T-helper 1 cell treated with Interleukin-12 subunit alpha and Interleukin-12 subunit beta and Interleukin-4 antibody, amounts not matched to agents 30 μg/mL and 1 μg/mL, for 36 hours (primary cell): ENCODE measurements around the gene GLIS2.
"Not testable (repeated sequence)": the region's sequence is repeated elsewhere in the genome, so short reads cannot be mapped to it uniquely, and the experiment has no call there.

Experiments used
- H3K27ac Mint-ChIP-seq: one replicate; pipeline ENCODE4 v1.8.0; 2021; ENCODE audit warnings: mild to moderate bottlenecking, mixed read lengths
- H3K27me3 Mint-ChIP-seq: one replicate; pipeline ENCODE4 v1.8.0; 2021; ENCODE audit warnings: low read depth, mixed read lengths
- H3K36me3 Mint-ChIP-seq: one replicate; pipeline ENCODE4 v1.8.0; 2021; ENCODE audit warnings: low read depth, mixed read lengths
- H3K4me1 Mint-ChIP-seq: one replicate; pipeline ENCODE4 v1.8.0; 2021; ENCODE audit warnings: low read depth, mixed read lengths
- H3K4me3 Mint-ChIP-seq: one replicate; pipeline ENCODE4 v1.8.0; 2021; ENCODE audit warnings: mild to moderate bottlenecking, moderate library complexity, mixed read lengths
- H3K9me3 Mint-ChIP-seq: one replicate; pipeline ENCODE4 v1.8.0; 2021; ENCODE audit warnings: mixed read lengths

GLIS2 gene

DNA sequence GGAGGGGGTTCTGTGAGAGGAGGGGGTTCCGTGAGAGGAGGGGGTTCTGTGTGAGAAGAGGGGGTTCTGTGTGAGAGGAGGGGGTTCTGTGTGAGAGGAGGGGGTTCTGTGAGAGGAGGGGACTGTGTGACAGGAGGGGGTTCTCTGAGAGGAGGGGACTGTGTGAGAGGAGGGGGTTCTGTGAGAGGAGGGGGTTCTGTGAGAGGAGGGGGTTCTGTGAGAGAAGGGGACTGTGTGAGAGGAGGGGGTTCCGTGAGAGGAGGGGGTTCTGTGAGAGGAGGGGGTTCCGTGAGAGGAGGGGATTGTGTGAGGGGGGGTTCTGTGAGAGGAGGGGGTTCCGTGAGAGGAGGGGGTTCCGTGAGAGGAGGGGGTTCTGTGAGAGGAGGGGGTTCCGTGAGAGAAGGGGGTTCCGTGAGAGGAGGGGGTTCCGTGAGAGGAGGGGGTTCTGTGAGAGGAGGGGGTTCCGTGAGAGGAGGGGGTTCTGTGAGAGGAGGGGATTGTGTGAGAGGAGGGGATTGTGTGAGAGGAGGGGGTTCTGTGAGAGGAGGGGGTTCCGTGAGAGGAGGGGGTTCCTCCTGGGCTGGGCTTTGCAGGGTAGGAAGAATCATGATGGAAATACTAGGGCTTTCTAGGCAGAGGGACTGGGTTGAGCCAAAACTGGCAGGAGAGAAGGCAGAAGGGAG is 28.6 kb downstream of the GLIS2 start:
- H3K36me3 Mint-ChIP-seq, H3K9me3 Mint-ChIP-seq, H3K27me3 Mint-ChIP-seq, H3K4me1 Mint-ChIP-seq, H3K27ac Mint-ChIP-seq, H3K4me3 Mint-ChIP-seq: not testable (repeated sequence)

GRCh38 chr16:4344983-4345835 is 29.3 kb downstream of the GLIS2 start:
- Mint-ChIP-seq H3K27ac (no peak overlapping the region), H3K36me3 (peaks cover 3% of the 10 kb centered on the region), H3K9me3 (no peaks in the 10 kb centered on the region), H3K4me1 (peaks cover 2% of the 10 kb centered on the region), H3K4me3 (no peak overlapping the region), H3K27me3 (no peaks in the 10 kb centered on the region)

DNA sequence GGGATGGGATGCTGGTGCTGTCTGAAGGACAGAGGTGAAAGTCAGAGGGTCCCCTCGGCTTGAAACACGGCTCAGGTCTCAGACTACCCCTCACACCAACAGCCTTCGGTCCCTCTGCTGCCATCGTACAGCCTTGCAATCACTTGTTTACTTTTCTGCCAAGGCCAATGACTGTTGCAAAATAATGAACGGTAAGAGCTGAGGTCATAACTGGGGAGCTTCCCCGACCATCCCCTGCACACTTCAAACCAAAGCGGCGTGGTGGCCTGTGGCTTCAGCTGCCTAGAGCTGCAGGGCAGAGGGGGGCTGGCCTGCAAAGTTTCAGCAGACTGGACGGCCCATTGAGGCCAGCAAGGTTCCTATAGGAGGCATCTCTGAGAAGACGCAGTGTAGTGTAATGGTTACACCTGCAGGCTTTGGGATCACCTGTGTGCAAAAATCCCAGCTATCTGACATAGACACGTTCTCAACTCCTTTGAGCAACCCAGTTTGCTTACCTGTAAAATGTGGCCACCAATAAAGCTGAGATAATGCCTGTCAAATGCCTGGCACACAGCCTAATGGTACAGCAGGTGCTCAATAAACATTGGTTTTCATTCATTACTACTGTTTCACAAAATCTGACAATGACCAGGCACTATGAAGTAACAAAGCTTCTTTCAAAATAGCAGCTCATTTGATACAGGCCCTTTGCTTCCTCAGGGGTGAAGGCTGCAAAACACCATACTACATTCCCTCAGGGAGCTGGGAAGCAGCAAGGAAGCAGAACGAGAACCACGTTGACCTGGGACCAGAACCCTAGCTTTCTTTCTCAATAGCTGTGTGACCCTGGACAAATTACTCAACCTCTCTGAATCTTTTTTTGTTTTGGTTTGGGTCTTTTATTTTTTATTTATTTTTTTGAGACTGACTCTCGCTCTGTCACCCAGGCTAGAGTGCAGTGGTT is 30.2 kb downstream of the GLIS2 start:
- peaks cover 3% of the 10 kb centered on the region for H3K36me3 Mint-ChIP-seq
- no peak overlapping the region for H3K4me3 Mint-ChIP-seq
- no peak overlapping the region for H3K27ac Mint-ChIP-seq
- no peaks in the 10 kb centered on the region for H3K9me3 Mint-ChIP-seq
- H3K27me3 Mint-ChIP-seq, result no peaks in the 10 kb centered on the region
- H3K4me1 Mint-ChIP-seq, result peaks cover 5% of the 10 kb centered on the region

GRCh38 chr16:4347010-4347409 is 31.1 kb downstream of the GLIS2 start:
- Mint-ChIP-seq H3K4me3 (no peak overlapping the region), H3K9me3 (no peaks in the 10 kb centered on the region), H3K36me3 (peaks cover 3% of the 10 kb centered on the region), H3K4me1 (peaks cover 12% of the 10 kb centered on the region), H3K27me3 (no peaks in the 10 kb centered on the region), H3K27ac (no peak overlapping the region)

DNA sequence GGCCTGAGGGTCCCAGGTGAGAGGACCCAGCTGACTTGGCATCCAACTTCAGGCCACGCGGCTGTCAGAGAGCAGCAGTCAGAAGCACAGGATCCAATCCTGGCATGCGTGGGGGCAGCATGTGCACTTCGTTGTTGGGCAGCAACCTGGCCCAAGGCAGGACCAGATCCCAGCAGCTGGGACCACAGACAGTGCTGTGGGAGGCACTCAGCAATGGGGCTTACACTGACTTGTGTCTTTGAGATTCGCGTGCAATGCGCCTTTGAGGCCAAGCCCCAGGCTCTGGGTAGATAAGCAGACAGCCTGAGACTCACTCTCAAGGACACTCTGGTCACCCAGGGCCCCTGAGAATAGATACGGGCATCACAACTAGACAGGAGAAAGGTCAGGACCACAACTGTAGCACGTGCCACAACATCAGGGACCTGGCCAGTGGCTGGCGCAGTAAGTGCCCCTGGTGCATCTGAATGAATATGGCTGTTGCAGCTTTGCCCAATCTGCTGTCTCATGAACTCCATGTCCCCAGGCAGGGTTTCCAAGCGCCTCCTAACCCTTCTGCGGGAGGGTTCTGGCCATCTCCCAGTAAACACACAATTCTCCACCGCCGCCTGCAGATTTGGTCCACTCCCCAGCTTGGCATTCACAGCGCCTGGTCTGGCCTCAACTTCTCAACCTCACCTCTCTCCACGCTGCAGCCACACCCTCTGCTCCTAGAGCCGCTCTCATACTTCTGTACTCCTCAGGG is 32.1 kb downstream of the GLIS2 start:
- Mint-ChIP-seq H3K4me1 (peaks cover 12% of the 10 kb centered on the region), H3K9me3 (no peaks in the 10 kb centered on the region), H3K4me3 (no peak overlapping the region), H3K27me3 (no peaks in the 10 kb centered on the region), H3K36me3 (peaks cover 3% of the 10 kb centered on the region), H3K27ac (no peak overlapping the region)

GRCh38 chr16:4349332-4349731 is 33.5 kb downstream of the GLIS2 start:
- H3K4me3 Mint-ChIP-seq, result no peak overlapping the region
- H3K4me1 Mint-ChIP-seq, result peaks cover 12% of the 10 kb centered on the region
- peaks cover 7% of the 10 kb centered on the region for H3K36me3 Mint-ChIP-seq
- H3K9me3 Mint-ChIP-seq, result no peaks in the 10 kb centered on the region
- H3K27ac Mint-ChIP-seq, result no peak overlapping the region
- no peaks in the 10 kb centered on the region for H3K27me3 Mint-ChIP-seq

GRCh38 chr16:4350365-4350786 is 34.5 kb downstream of the GLIS2 start:
- H3K36me3 Mint-ChIP-seq, result peaks cover 12% of the 10 kb centered on the region

GRCh38 chr16:4350787-4351659 is 35.2 kb downstream of the GLIS2 start, which contains the start of gene PAM16:
PAM16 (minus strand) TSS chr16:4351321; CDS start chr16:4351234, 87 bp downstream.
- Mint-ChIP-seq H3K4me1 (peaks cover 10% of the 10 kb centered on the region), H3K4me3 (peak within 1 kb of the TSS; percentile 92), H3K9me3 (no peaks in the 10 kb centered on the region), H3K27ac (peak within 1 kb of the TSS; percentile 89), H3K27me3 (no peaks in the 10 kb centered on the region), H3K36me3 (peaks cover 12% of the 10 kb centered on the region)

More at GRCh38 chr16:4350365-4350786, 34.5 kb downstream of the GLIS2 start:
- peak overlapping the region; percentile 92 for H3K4me3 Mint-ChIP-seq
- H3K9me3 Mint-ChIP-seq, result no peaks in the 10 kb centered on the region
- peaks cover 10% of the 10 kb centered on the region for H3K4me1 Mint-ChIP-seq
- H3K27me3 Mint-ChIP-seq, result no peaks in the 10 kb centered on the region
- peak overlapping the region; percentile 85 for H3K27ac Mint-ChIP-seq

DNA sequence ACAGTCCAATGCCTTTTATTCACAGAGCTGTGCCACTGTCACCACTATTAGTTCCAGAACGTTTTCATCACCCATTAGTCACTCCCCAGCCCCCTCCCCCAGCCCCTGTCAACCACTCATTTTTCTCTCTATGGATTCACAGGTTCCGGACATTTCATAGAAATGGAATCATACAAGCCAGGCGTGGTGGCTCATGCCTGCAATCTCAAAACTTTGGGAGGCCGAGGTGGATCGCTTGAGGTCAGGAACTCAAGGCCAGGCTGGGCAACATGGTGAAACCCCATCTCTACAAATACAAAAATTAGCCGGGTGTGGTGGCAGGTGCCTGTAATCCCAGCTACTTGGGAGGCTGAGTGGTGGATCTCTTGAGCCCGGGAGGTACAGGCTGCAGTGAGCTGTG is 36.0 kb downstream of the GLIS2 start:
- no peaks in the 10 kb centered on the region for H3K9me3 Mint-ChIP-seq
- H3K27ac Mint-ChIP-seq, result no peak overlapping the region
- H3K27me3 Mint-ChIP-seq, result no peaks in the 10 kb centered on the region
- peak overlapping the region; percentile 40 for H3K4me3 Mint-ChIP-seq
- H3K36me3 Mint-ChIP-seq, result peaks cover 12% of the 10 kb centered on the region
- H3K4me1 Mint-ChIP-seq, result peaks cover 10% of the 10 kb centered on the region

DNA sequence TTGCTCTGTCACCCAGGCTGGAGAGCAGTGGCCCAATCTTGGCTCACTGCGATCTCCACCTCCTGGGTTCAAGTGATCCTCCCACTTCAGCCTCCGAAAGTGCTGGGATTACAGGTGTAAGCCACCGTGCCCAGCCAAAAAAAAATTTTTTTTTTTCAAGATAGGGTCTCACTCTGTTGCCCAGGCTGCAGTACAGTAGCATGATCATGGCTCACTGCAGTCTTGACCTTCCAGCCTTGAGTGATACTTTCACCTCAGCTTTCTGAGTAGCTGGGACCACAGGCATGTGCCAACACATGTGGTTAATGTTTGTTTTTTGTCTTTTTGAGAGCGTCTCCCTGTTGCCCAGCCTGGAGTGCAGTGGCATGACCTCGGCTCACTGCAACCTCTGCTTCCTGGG is 37.0 kb downstream of the GLIS2 start:
- Mint-ChIP-seq H3K27me3 (no peaks in the 10 kb centered on the region), H3K4me1 (peaks cover 10% of the 10 kb centered on the region), H3K27ac (no peak overlapping the region), H3K4me3 (no peak overlapping the region), H3K9me3 (no peaks in the 10 kb centered on the region), H3K36me3 (peaks cover 12% of the 10 kb centered on the region)

DNA sequence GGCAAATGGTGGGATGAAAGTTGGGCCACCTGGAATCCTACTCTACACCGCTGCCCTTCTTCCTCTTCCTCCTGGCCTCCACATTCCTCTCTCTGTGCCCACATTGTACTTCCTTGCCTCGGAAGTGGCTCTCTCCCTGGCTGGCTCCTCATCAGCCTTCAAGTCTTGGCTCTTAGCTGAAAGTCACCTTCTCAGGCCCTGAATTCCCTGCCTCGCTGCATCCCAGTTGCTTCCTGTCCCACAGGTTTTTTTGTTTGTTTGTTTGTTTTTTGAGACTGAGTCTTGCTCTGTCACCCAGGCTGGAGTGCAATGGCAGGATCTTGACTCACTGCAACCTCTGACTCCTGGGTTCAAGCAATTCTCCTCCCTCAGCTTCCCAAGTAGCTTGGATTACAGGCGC is 37.8 kb downstream of the GLIS2 start:
- Mint-ChIP-seq H3K36me3 (peaks cover 9% of the 10 kb centered on the region), H3K27me3 (no peaks in the 10 kb centered on the region), H3K4me1 (peaks cover 10% of the 10 kb centered on the region), H3K27ac (no peak overlapping the region), H3K4me3 (no peak overlapping the region), H3K9me3 (no peaks in the 10 kb centered on the region)

GRCh38 chr16:4354512-4355409 is 38.9 kb downstream of the GLIS2 start:
- H3K27ac Mint-ChIP-seq, result no peak overlapping the region
- peaks cover 10% of the 10 kb centered on the region for H3K4me1 Mint-ChIP-seq
- no peaks in the 10 kb centered on the region for H3K27me3 Mint-ChIP-seq
- peaks cover 14% of the 10 kb centered on the region for H3K36me3 Mint-ChIP-seq
- H3K4me3 Mint-ChIP-seq, result no peak overlapping the region
- H3K9me3 Mint-ChIP-seq, result no peaks in the 10 kb centered on the region
